SU-DHL-6 (cell line): ENCODE data around the gene SMPD3.
A peak's percentile ranks its signal among the peaks of the same experiment; 100 is the strongest.

Experiments used
- H2AFZ ChIP-seq: fragments of 200-600 bp; sonication (generic); 2 replicates; pipeline ENCODE4 v1.6.1; 2014; ENCODE audit warnings: low read depth, mild to moderate bottlenecking, moderate library complexity, mixed read lengths, antibody characterized with exemption, low read length; ENCODE audit not compliant: severe bottlenecking
- H3F3A ChIP-seq: fragments of 200-600 bp; shearing (Covaris generic); 2 replicates; pipeline ENCODE4 v1.6.0; 2016; ENCODE audit warnings: antibody characterized with exemption, mild to moderate bottlenecking; ENCODE audit not compliant: insufficient read depth
- H3K27ac ChIP-seq: fragments of 200-600 bp; sonication (generic); 2 replicates; pipeline ENCODE4 v1.5.1; 2016; ENCODE audit warnings: low read depth, mild to moderate bottlenecking, low read length, moderate library complexity, mixed read lengths
- H3K27me3 ChIP-seq: fragments of 200-600 bp; sonication (generic), shearing (Covaris generic); 2 replicates; pipeline ENCODE4 v1.6.0; 2014; ENCODE audit warnings: mild to moderate bottlenecking, low read length
- H3K36me3 ChIP-seq: fragments of 200-600 bp; sonication (generic); 2 replicates; pipeline ENCODE4 v1.6.1; 2014; ENCODE audit warnings: mild to moderate bottlenecking, low read length, mixed read lengths
- H3K4me2 ChIP-seq: fragments of 300-600, 200-600 bp; shearing (Covaris generic), sonication (generic); 2 replicates; pipeline ENCODE4 v1.6.0; 2014; ENCODE audit warnings: low read length, low read depth, mild to moderate bottlenecking; ENCODE audit not compliant: poor library complexity, severe bottlenecking
- H3K4me3 ChIP-seq: fragments of 200-600 bp; sonication (generic); 2 replicates; pipeline ENCODE4 v1.5.1; 2014; ENCODE audit warnings: antibody characterized with exemption, low read length, mild to moderate bottlenecking, mixed read lengths; ENCODE audit not compliant: insufficient read depth, poor library complexity, severe bottlenecking
- H3K79me2 ChIP-seq: fragments of 200-600 bp; sonication (generic); 2 replicates; pipeline ENCODE4 v1.6.1; 2014; ENCODE audit warnings: mild to moderate bottlenecking, low read length, moderate library complexity; ENCODE audit not compliant: insufficient read depth
- H3K9ac ChIP-seq: fragments of 200-600 bp; sonication (generic); 2 replicates; pipeline ENCODE4 v1.7.0; 2014; ENCODE audit warnings: mild to moderate bottlenecking, low read length
- H3K9me2 ChIP-seq: fragments of 200-600 bp; sonication (generic); replicated peaks from 2 replicates; pipeline ENCODE4 v1.6.1; 2014; ENCODE audit warnings: low read length; ENCODE audit not compliant: insufficient read depth
- H3K9me3 ChIP-seq: fragments of 200-600 bp; sonication (generic); 2 replicates; pipeline ENCODE4 v1.6.1; 2014; ENCODE audit warnings: low read length, mixed read lengths; ENCODE audit not compliant: insufficient read depth
- H4K20me1 ChIP-seq: fragments of 200-600 bp; sonication (generic); 2 replicates; pipeline ENCODE4 v1.6.1; 2014; ENCODE audit warnings: low read depth, mild to moderate bottlenecking, antibody characterized with exemption, low read length, moderate library complexity, mixed read lengths
- CTCF ChIP-seq: fragments of 200-600 bp; sonication (generic); IDR thresholded peaks from one replicate; pipeline ENCODE4 v1.5.1; 2017; ENCODE audit warnings: antibody characterized with exemption, mild to moderate bottlenecking, low read length, moderate library complexity; ENCODE audit not compliant: insufficient read depth, poor library complexity, severe bottlenecking
- EZH2phosphoT487 ChIP-seq: fragments of 200-600 bp; sonication (generic), shearing (Covaris generic); conservative IDR thresholded peaks from 2 replicates; pipeline ENCODE4 v1.6.1; 2018; ENCODE audit warnings: mild to moderate bottlenecking, antibody characterized with exemption, low read length, moderate library complexity, mixed read lengths

The SMPD3 gene

GRCh38 chr16:68447653-68448359, 502 bp downstream of the SMPD3 start:
- H3K79me2 ChIP-seq, result no peaks in the 10 kb centered on the region
- H3K4me3 ChIP-seq, result peak overlapping the region; percentile 30
- no peaks in the 10 kb centered on the region for H3K36me3 ChIP-seq
- no peaks in the 10 kb centered on the region for H4K20me1 ChIP-seq
- no peaks in the 10 kb centered on the region for H3K9me3 ChIP-seq
- H3K27ac ChIP-seq, result no peak overlapping the region
- no peaks in the 10 kb centered on the region for H3F3A ChIP-seq
- no peak overlapping the region for H3K9ac ChIP-seq
- peak overlapping the region; percentile 55 for H3K4me2 ChIP-seq
- no peak for TF ChIP-seq CTCF
- no peak for TF ChIP-seq EZH2phosphoT487
- no peaks in the 10 kb centered on the region for H3K27me3 ChIP-seq
- no peaks in the 10 kb centered on the region for H3K9me2 ChIP-seq
- no peak overlapping the region for H2AFZ ChIP-seq

- Histone ChIP-seq H3K9me2 (no peaks in the 10 kb centered on the region), H2AFZ (no peak overlapping the region), H3K9me3 (no peaks in the 10 kb centered on the region), H3K27ac (no peak overlapping the region), H3K4me2 (peak overlapping the region; percentile 55), H4K20me1 (no peaks in the 10 kb centered on the region), H3K4me3 (no peak overlapping the region), H3K79me2 (no peaks in the 10 kb centered on the region), H3K36me3 (no peaks in the 10 kb centered on the region), H3K27me3 (no peaks in the 10 kb centered on the region), H3K9ac (no peak overlapping the region), H3F3A (no peaks in the 10 kb centered on the region)
- TF ChIP-seq EZH2phosphoT487, result no peak
- no peak for TF ChIP-seq CTCF
Observed at GRCh38 chr16:68446681-68447652, 1.3 kb downstream of the SMPD3 start.

DNA sequence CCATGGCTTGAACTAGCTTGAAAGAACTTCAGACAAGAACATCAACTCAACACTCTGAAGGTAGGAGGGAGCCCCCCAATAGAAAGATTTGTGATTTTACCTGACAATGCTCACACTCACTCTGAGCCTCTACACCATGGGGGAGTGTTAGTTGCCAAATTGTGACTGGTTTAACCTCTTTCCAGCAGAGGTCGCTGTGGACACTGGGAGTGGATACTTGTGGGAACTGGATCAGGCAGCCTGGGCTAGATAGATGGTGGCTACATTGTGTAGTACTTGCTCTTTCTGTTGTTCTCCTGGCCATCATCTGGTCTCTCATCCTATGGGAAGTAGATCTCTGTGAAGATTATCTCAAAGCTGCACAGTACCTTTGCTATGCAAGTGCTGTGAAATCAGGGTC, 2.9 kb downstream of the SMPD3 start:
- Histone ChIP-seq H3K79me2 (no peaks in the 10 kb centered on the region), H3K4me3 (no peak overlapping the region), H3K27me3 (no peaks in the 10 kb centered on the region), H3K9me2 (no peaks in the 10 kb centered on the region), H2AFZ (no peak overlapping the region), H3F3A (no peaks in the 10 kb centered on the region), H3K9me3 (no peaks in the 10 kb centered on the region), H3K27ac (no peak overlapping the region), H4K20me1 (no peaks in the 10 kb centered on the region), H3K9ac (no peak overlapping the region), H3K4me2 (no peak overlapping the region), H3K36me3 (no peaks in the 10 kb centered on the region)
- TF ChIP-seq CTCF (peak; percentile 45), EZH2phosphoT487 (no peak)
